ENCODE measurements around the gene SMOC1.

GRCh38 chr14:69983317-69983716 is 104.1 kb downstream of the SMOC1 start:
- TF ChIP-seq, protein P1, sequence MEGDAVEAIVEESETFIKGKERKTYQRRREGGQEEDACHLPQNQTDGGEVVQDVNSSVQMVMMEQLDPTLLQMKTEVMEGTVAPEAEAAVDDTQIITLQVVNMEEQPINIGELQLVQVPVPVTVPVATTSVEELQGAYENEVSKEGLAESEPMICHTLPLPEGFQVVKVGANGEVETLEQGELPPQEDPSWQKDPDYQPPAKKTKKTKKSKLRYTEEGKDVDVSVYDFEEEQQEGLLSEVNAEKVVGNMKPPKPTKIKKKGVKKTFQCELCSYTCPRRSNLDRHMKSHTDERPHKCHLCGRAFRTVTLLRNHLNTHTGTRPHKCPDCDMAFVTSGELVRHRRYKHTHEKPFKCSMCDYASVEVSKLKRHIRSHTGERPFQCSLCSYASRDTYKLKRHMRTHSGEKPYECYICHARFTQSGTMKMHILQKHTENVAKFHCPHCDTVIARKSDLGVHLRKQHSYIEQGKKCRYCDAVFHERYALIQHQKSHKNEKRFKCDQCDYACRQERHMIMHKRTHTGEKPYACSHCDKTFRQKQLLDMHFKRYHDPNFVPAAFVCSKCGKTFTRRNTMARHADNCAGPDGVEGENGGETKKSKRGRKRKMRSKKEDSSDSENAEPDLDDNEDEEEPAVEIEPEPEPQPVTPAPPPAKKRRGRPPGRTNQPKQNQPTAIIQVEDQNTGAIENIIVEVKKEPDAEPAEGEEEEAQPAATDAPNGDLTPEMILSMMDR (IDR thresholded peaks at IDR 0.05), result no peak
- no peak for TF ChIP-seq ZFX (IDR thresholded peaks at IDR 0.05; ENCODE audit: borderline replicate concordance)
